DOHH2 (cell line): Measurements from ENCODE around the gene OR4D10.
"Not testable (repeated sequence)": the region's sequence is repeated elsewhere in the genome, so short reads cannot be mapped to it uniquely, and the experiment has no call there.

Source experiments
- H3F3A ChIP-seq: fragments of 200-600 bp; sonication (generic), shearing (Covaris generic); 2 replicates; pipeline ENCODE4 v1.6.0; 2016; ENCODE audit warnings: antibody characterized with exemption, mild to moderate bottlenecking; ENCODE audit not compliant: control insufficient read depth, insufficient read depth
- H3K27ac ChIP-seq: fragments of 200-600 bp; sonication (generic); 2 replicates; pipeline ENCODE4 v1.5.1; 2014; ENCODE audit warnings: low read depth, mild to moderate bottlenecking, low read length, moderate library complexity
- H3K27me3 ChIP-seq: fragments of 200-600 bp; sonication (generic); 2 replicates; pipeline ENCODE4 v1.6.1; 2014; ENCODE audit warnings: mild to moderate bottlenecking, low read length, mixed read lengths; ENCODE audit not compliant: control insufficient read depth
- H3K36me3 ChIP-seq: fragments of 200-600 bp; sonication (generic); 2 replicates; pipeline ENCODE4 v1.6.1; 2014; ENCODE audit warnings: mild to moderate bottlenecking, low read length, moderate library complexity, mixed read lengths; ENCODE audit not compliant: control insufficient read depth
- H3K4me1 ChIP-seq: fragments of 200-600 bp; sonication (generic); 2 replicates; pipeline ENCODE4 v1.6.1; 2014; ENCODE audit warnings: mild to moderate bottlenecking, low read length, mixed read lengths; ENCODE audit not compliant: control insufficient read depth
- H3K4me2 ChIP-seq: fragments of 200-600 bp; sonication (generic); 2 replicates; pipeline ENCODE4 v1.6.0; 2014; ENCODE audit warnings: mild to moderate bottlenecking, low read length, moderate library complexity
- H3K4me3 ChIP-seq: fragments of 200-600 bp; sonication (generic); 2 replicates; pipeline ENCODE4 v1.5.1; 2014; ENCODE audit warnings: mild to moderate bottlenecking, low read length, mixed read lengths
- H3K79me2 ChIP-seq: fragments of 200-600 bp; sonication (generic); 2 replicates; pipeline ENCODE4 v1.6.1; 2014; ENCODE audit warnings: mild to moderate bottlenecking, low read length, mixed read lengths; ENCODE audit not compliant: control insufficient read depth
- H3K9me2 ChIP-seq: fragments of 200-600 bp; sonication (generic); replicated peaks from 2 replicates; pipeline ENCODE4 v1.6.1; 2014; ENCODE audit warnings: mild to moderate bottlenecking, low read length, mixed read lengths; ENCODE audit not compliant: control insufficient read depth
- H3K9me3 ChIP-seq: fragments of 200-600 bp; sonication (generic); 2 replicates; pipeline ENCODE4 v1.6.1; 2014; ENCODE audit warnings: antibody characterized with exemption, low read length, mixed read lengths; ENCODE audit not compliant: control insufficient read depth, insufficient read depth
- H4K20me1 ChIP-seq: fragments of 200-600 bp; sonication (generic); 2 replicates; pipeline ENCODE4 v1.6.0; 2014; ENCODE audit warnings: low read depth, mild to moderate bottlenecking, antibody characterized with exemption, low read length, moderate library complexity; ENCODE audit not compliant: control insufficient read depth, insufficient read depth
- EZH2phosphoT487 ChIP-seq: fragments of 200-600 bp; sonication (generic); IDR thresholded peaks from 2 replicates; pipeline ENCODE4 v1.6.1; 2017; ENCODE audit warnings: borderline replicate concordance, mild to moderate bottlenecking, antibody characterized with exemption, low read length, moderate library complexity, mixed read lengths
- TF ChIP-seq, protein P1 (sequence below): fragments of 200-600 bp; sonication (generic); IDR thresholded peaks from one replicate; pipeline ENCODE4 v1.5.1; 2014; ENCODE audit warnings: antibody characterized with exemption, mild to moderate bottlenecking, low read depth, low read length; ENCODE audit not compliant: poor library complexity, severe bottlenecking

The OR4D10 gene

GRCh38 chr11:59436169-59436568 is 36.9 kb upstream of the OR4D10 start, which contains the start of gene OR5A1:
Gene OR5A1 (plus strand): TSS chr11:59436469. CDS start chr11:59443169, 6,700 bp downstream.
- Histone ChIP-seq H3K27ac (no peak within 1 kb of the TSS), H3K4me2 (no peak within 1 kb of the TSS), H3K27me3 (peaks cover 10% of the 10 kb centered on the region; the same call in 1 of the 2 replicates), H3K9me2 (no peaks in the 10 kb centered on the region), H3K4me1 (no peaks in the 10 kb centered on the region), H4K20me1 (no peaks in the 10 kb centered on the region), H3K36me3 (no peaks in the 10 kb centered on the region), H3K9me3 (no peaks in the 10 kb centered on the region), H3F3A (no peaks in the 10 kb centered on the region), H3K79me2 (no peaks in the 10 kb centered on the region), H3K4me3 (no peak within 1 kb of the TSS)
- TF ChIP-seq, protein P1, sequence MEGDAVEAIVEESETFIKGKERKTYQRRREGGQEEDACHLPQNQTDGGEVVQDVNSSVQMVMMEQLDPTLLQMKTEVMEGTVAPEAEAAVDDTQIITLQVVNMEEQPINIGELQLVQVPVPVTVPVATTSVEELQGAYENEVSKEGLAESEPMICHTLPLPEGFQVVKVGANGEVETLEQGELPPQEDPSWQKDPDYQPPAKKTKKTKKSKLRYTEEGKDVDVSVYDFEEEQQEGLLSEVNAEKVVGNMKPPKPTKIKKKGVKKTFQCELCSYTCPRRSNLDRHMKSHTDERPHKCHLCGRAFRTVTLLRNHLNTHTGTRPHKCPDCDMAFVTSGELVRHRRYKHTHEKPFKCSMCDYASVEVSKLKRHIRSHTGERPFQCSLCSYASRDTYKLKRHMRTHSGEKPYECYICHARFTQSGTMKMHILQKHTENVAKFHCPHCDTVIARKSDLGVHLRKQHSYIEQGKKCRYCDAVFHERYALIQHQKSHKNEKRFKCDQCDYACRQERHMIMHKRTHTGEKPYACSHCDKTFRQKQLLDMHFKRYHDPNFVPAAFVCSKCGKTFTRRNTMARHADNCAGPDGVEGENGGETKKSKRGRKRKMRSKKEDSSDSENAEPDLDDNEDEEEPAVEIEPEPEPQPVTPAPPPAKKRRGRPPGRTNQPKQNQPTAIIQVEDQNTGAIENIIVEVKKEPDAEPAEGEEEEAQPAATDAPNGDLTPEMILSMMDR: no peak
- no peak for TF ChIP-seq EZH2phosphoT487

DNA sequence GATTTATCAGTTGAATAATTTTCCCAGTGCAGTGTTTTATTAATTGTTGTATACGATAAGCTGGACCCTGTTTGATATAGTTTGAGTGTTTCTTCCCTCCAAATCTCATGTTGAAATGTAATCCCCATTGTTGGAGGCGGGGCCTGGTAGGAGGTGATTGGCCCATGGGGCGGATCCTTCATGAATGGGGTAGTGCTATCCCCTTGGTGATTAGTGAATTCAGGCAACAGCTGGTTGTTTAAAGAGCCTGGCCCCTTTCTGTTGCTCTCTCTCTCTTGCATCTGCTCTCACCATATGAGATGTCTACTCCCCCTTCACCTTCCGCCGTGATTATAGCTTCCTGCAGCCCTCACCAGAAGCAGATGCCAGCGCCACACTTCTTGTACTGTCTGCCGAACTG is 35.3 kb upstream of the OR4D10 start:
- no peak overlapping the region for H3K27ac ChIP-seq
- TF ChIP-seq, protein P1: no peak
- no peak for TF ChIP-seq EZH2phosphoT487

DNA sequence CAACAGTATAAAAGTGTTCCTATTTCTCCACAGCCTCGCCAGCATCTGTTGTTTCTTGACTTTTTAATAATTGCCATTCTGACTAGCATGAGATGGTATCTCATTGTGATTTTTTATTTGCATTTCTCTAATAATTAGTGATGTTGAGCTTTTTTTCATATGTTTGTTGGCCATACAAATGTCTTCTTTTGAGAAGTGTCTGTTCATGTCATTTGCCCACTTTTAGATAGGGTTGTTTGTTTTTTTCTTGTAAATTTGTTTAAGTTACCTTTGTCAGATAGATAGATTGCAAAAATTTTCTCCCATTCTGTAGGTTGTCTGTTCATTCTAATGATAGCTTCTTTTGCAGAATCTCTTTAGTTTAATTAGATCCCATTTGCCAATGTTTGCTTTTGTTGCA is 27.5 kb upstream of the OR4D10 start:
- not testable (repeated sequence) for H3K36me3 ChIP-seq, H3F3A ChIP-seq, H3K27ac ChIP-seq, H3K9me3 ChIP-seq, H4K20me1 ChIP-seq, H3K9me2 ChIP-seq, H3K4me2 ChIP-seq, H3K27me3 ChIP-seq, H3K79me2 ChIP-seq, H3K4me3 ChIP-seq, H3K4me1 ChIP-seq

More for the DNA sequence above, 35.3 kb upstream of the OR4D10 start:
- Histone ChIP-seq H3K4me1 (no peaks in the 10 kb centered on the region), H3F3A (no peaks in the 10 kb centered on the region), H4K20me1 (no peaks in the 10 kb centered on the region), H3K36me3 (no peaks in the 10 kb centered on the region), H3K9me3 (no peaks in the 10 kb centered on the region), H3K79me2 (no peaks in the 10 kb centered on the region), H3K9me2 (no peaks in the 10 kb centered on the region), H3K4me2 (no peak overlapping the region), H3K27me3 (0 out of 2 replicates have a peak, but pooled peaks cover 2% of the 10 kb centered on the region), H3K4me3 (no peak overlapping the region)

DNA sequence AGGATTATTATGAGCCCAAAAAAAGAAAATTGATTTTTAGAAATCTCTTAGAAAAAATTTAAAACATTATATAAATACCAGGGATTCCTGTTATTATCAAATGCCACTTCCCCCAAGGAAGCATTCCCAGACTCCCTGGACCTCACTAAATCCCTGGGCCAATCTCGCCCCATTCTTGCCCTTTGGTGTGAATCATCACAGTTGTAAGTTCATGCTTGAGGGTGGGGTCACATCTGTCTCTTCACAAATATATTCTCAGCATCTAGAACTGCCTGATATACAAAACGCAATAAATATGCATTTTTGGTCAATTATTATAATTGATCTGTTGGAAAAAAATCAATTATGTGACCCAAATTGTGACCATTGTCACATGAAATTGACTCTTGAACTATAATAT is 24.6 kb upstream of the OR4D10 start:
- H3K79me2 ChIP-seq: no peaks in the 10 kb centered on the region
- H3K4me1 ChIP-seq: no peaks in the 10 kb centered on the region
- H4K20me1 ChIP-seq: no peaks in the 10 kb centered on the region
- no peak overlapping the region for H3K27ac ChIP-seq
- TF ChIP-seq EZH2phosphoT487: no peak
- TF ChIP-seq, protein P1: no peak
- H3K9me3 ChIP-seq: peaks cover 4% of the 10 kb centered on the region
- no peaks in the 10 kb centered on the region for H3K27me3 ChIP-seq
- H3K4me2 ChIP-seq: no peak overlapping the region
- no peaks in the 10 kb centered on the region for H3F3A ChIP-seq
- H3K9me2 ChIP-seq: no peaks in the 10 kb centered on the region; the same call in 1 of the 2 replicates
- no peaks in the 10 kb centered on the region for H3K36me3 ChIP-seq
- no peak overlapping the region for H3K4me3 ChIP-seq
